ENCODE results near the gene MVK.

MVK gene

GRCh38 chr12:109631751-109632150, 58.2 kb downstream of the MVK start:
- TF ChIP-seq CTCF (IDR thresholded peaks at IDR 0.05; ENCODE audit: control insufficient read depth, insufficient read depth, low read depth, low read length, missing control alignments): no peak
- no peak overlapping the region for H3K4me3 ChIP-seq (ENCODE audit: control insufficient read depth, low read depth, low read length)
- DNase-seq (ENCODE audit: low read depth): no peak

GRCh38 chr12:109632342-109632741, 58.7 kb downstream of the MVK start:
- no peak overlapping the region for H3K4me3 ChIP-seq (ENCODE audit: control insufficient read depth, low read depth, low read length)
- TF ChIP-seq CTCF (IDR thresholded peaks at IDR 0.05; ENCODE audit: control insufficient read depth, insufficient read depth, low read depth, low read length, missing control alignments): no peak
- DNase-seq (ENCODE audit: low read depth): no peak

GRCh38 chr12:109635717-109636116, 62.1 kb downstream of the MVK start:
- no peak for TF ChIP-seq CTCF (IDR thresholded peaks at IDR 0.05; ENCODE audit: control insufficient read depth, insufficient read depth, low read depth, low read length, missing control alignments)
- no peak for DNase-seq (ENCODE audit: low read depth)
- no peak overlapping the region for H3K4me3 ChIP-seq (ENCODE audit: control insufficient read depth, low read depth, low read length)

- DNase-seq (ENCODE audit: low read depth): no peak
- no peak for TF ChIP-seq CTCF (IDR thresholded peaks at IDR 0.05; ENCODE audit: control insufficient read depth, insufficient read depth, low read depth, low read length, missing control alignments)
- H3K4me3 ChIP-seq (ENCODE audit: control insufficient read depth, low read depth, low read length): no peak overlapping the region
Measured at GRCh38 chr12:109637348-109637747, 63.8 kb downstream of the MVK start.

GRCh38 chr12:109637996-109638395, 64.4 kb downstream of the MVK start:
- DNase-seq (ENCODE audit: low read depth): no peak
- TF ChIP-seq CTCF (IDR thresholded peaks at IDR 0.05; ENCODE audit: control insufficient read depth, insufficient read depth, low read depth, low read length, missing control alignments): no peak
- no peak overlapping the region for H3K4me3 ChIP-seq (ENCODE audit: control insufficient read depth, low read depth, low read length)

GRCh38 chr12:109638735-109639134, 65.1 kb downstream of the MVK start:
- TF ChIP-seq CTCF (IDR thresholded peaks at IDR 0.05; ENCODE audit: control insufficient read depth, insufficient read depth, low read depth, low read length, missing control alignments): no peak
- no peak overlapping the region for H3K4me3 ChIP-seq (ENCODE audit: control insufficient read depth, low read depth, low read length)

More at GRCh38 chr12:109638735-109639134, 65.1 kb downstream of the MVK start:
- DNase-seq (ENCODE audit: low read depth): no peak

Measured in AG09309 (cell line).